Thymus (tissue), 11 donors: Measurements from ENCODE around the gene TRIM26. TPM values are rescaled to one million over a fixed set of nuclear protein-coding genes. Genes with fewer than 3 reads are reported as not detected.

Experiments used
- DNase-seq, 9 donors: peaks; one replicate each; pipeline ENCODE4 v3.0.0-alpha.2; 2013; ENCODE audit warnings: low spot score in 9 of 9, low read depth in 6 of 9, missing footprints in 1 of 9
- H3K27ac ChIP-seq, 2 donors: one replicate each; pipeline ENCODE4 v1.5.1; 2013; ENCODE audit warnings: control low read depth in 1 of 2, low read depth in 1 of 2, low read length in 1 of 2, mild to moderate bottlenecking in 1 of 2, moderate library complexity in 1 of 2
- H3K27me3 ChIP-seq, 2 donors: one replicate each; pipeline ENCODE4 v1.5.1; 2013; ENCODE audit warnings: low read length in 1 of 2; ENCODE audit not compliant: control insufficient read depth in 2 of 2, insufficient read depth in 1 of 2
- H3K36me3 ChIP-seq, 2 donors: one replicate each; pipeline ENCODE4 v1.5.1; 2013; ENCODE audit warnings: low read length in 1 of 2, mild to moderate bottlenecking in 1 of 2, moderate library complexity in 1 of 2; ENCODE audit not compliant: control insufficient read depth in 2 of 2, insufficient read depth in 2 of 2
- H3K4me1 ChIP-seq, 2 donors: one replicate each; pipeline ENCODE4 v1.5.1; 2013; ENCODE audit warnings: low read length in 2 of 2; ENCODE audit not compliant: control insufficient read depth in 2 of 2, insufficient read depth in 2 of 2
- H3K4me3 ChIP-seq, 2 donors: one replicate each; pipeline ENCODE4 v1.5.1; 2013; ENCODE audit warnings: low read length in 2 of 2, control low read depth in 1 of 2, mild to moderate bottlenecking in 1 of 2
- H3K9me3 ChIP-seq, 2 donors: one replicate each; pipeline ENCODE4 v1.5.1; 2013; ENCODE audit warnings: low read length in 1 of 2, mild to moderate bottlenecking in 1 of 2; ENCODE audit not compliant: control insufficient read depth in 2 of 2, insufficient read depth in 1 of 2
- WGBS: extraction: QIAGEN DNeasy Blood & Tissue Kit; methylation state at CpG from one replicate; pipeline ENCODE4 v1.1.7; 2013; 5-methylcytosine and 5-hydroxymethylcytosine counted together
- polyA plus RNA-seq: library from polyadenylated mRNA; stranded (reverse); fragments of 200-250 nt; gene quantifications from one replicate; pipeline ENCODE4 v1.2.3, GENCODE V29; 2013
- total RNA-seq: library from RNA; stranded (reverse); fragments of 120-200 nt; gene quantifications from one replicate; pipeline ENCODE4 v1.2.4, GENCODE V29; 2013
- donor health status: healthy.

The TRIM26 gene
- total and polyA plus RNA-seq, 2 donors = 19.7 to 31.3 TPM

GRCh38 chr6:30214657-30214982, 1.4 kb upstream of the TRIM26 start:
- 78% methylated on average over 14 of the region's 14 CpGs for WGBS
- H3K4me1 ChIP-seq = peaks cover 8 to 22% of the 10 kb centered on the region in 2 donors
- no peaks in the 10 kb centered on the region for H3K9me3 ChIP-seq
- DNase-seq = no peak
- H3K27me3 ChIP-seq = no peaks in the 10 kb centered on the region
- H3K36me3 ChIP-seq = no peaks in the 10 kb centered on the region
- H3K27ac ChIP-seq = no peak overlapping the region
- peak overlapping the region; percentile 75 to 85 for H3K4me3 ChIP-seq

GRCh38 chr6:30213957-30214656, 901 bp upstream of the TRIM26 start:
- no peaks in the 10 kb centered on the region for H3K9me3 ChIP-seq
- DNase-seq = peak; percentile 37 to 84 (median 60)
- H3K27ac ChIP-seq = peak overlapping the region; percentile 88 to 96
- peaks cover 8 to 19% of the 10 kb centered on the region in 2 donors for H3K4me1 ChIP-seq
- 2% methylated on average over 45 of the region's 45 CpGs for WGBS
- peak overlapping the region; percentile 75 to 85 for H3K4me3 ChIP-seq
- no peaks in the 10 kb centered on the region for H3K27me3 ChIP-seq
- peaks cover 0 to under 1% of the 10 kb centered on the region in 2 donors for H3K36me3 ChIP-seq

- no peaks in the 10 kb centered on the region for H3K9me3 ChIP-seq
- H3K4me1 ChIP-seq = peaks cover 8 to 18% of the 10 kb centered on the region in 2 donors
- no peaks in the 10 kb centered on the region for H3K27me3 ChIP-seq
- DNase-seq = no peak
- H3K27ac ChIP-seq = peak overlapping the region; percentile 88 to 96
- H3K36me3 ChIP-seq = peaks cover 0 to 3% of the 10 kb centered on the region in 2 donors
- peak overlapping the region; percentile 75 to 85 for H3K4me3 ChIP-seq
- under 1% methylated on average over 12 of the region's 12 CpGs for WGBS
These were observed 406 bp upstream of the TRIM26 start for GRCh38 chr6:30213667-30213956.

- no peaks in the 10 kb centered on the region for H3K9me3 ChIP-seq
- no peaks in the 10 kb centered on the region for H3K27me3 ChIP-seq
- H3K4me3 ChIP-seq = peak overlapping the region in 1 of 2 donors; percentile 2
- H3K36me3 ChIP-seq = peaks cover 0 to 3% of the 10 kb centered on the region in 2 donors
- H3K27ac ChIP-seq = no peak overlapping the region
- DNase-seq = no peak
- H3K4me1 ChIP-seq = peaks cover 8 to 24% of the 10 kb centered on the region in 2 donors
- whole genome bisulfite sequencing = 83% methylated on average over 3 of the region's 3 CpGs
These were observed 1.3 kb downstream of the TRIM26 start for GRCh38 chr6:30211899-30212298.

- Histone ChIP-seq H3K9me3 (no peaks in the 10 kb centered on the region), H3K4me3 (no peak overlapping the region), H3K36me3 (peaks cover 0 to 3% of the 10 kb centered on the region in 2 donors), H3K4me1 (peaks cover 8 to 24% of the 10 kb centered on the region in 2 donors), H3K27ac (no peak overlapping the region), H3K27me3 (no peaks in the 10 kb centered on the region)
- no peak for DNase-seq
- WGBS = 94% methylated on average over 2 of the region's 2 CpGs
These were observed 1.9 kb downstream of the TRIM26 start for GRCh38 chr6:30211306-30211705.

- H3K9me3 ChIP-seq = no peaks in the 10 kb centered on the region
- H3K36me3 ChIP-seq = peaks cover 0 to 3% of the 10 kb centered on the region in 2 donors
- H3K27ac ChIP-seq = peak overlapping the region in 1 of 2 donors; percentile 48
- WGBS = 97% methylated on average over 4 of the region's 4 CpGs
- no peak for DNase-seq
- H3K4me3 ChIP-seq = no peak overlapping the region
- peaks cover 7 to 13% of the 10 kb centered on the region in 2 donors for H3K4me1 ChIP-seq
- H3K27me3 ChIP-seq = no peaks in the 10 kb centered on the region
These were observed 5.4 kb downstream of the TRIM26 start for GRCh38 chr6:30207619-30208295.

- H3K27ac ChIP-seq = peak overlapping the region in 1 of 2 donors; percentile 57
- 93% methylated on average over 11 of the region's 11 CpGs for WGBS
- H3K27me3 ChIP-seq = no peaks in the 10 kb centered on the region
- no peak for DNase-seq
- peaks cover 4 to 13% of the 10 kb centered on the region in 2 donors for H3K4me1 ChIP-seq
- H3K4me3 ChIP-seq = no peak overlapping the region
- no peaks in the 10 kb centered on the region for H3K9me3 ChIP-seq
- peaks cover 3 to 6% of the 10 kb centered on the region in 2 donors for H3K36me3 ChIP-seq
These were observed 6.2 kb downstream of the TRIM26 start for GRCh38 chr6:30206799-30207618.

- peaks cover 3 to 6% of the 10 kb centered on the region in 2 donors for H3K36me3 ChIP-seq
- no peak overlapping the region for H3K27ac ChIP-seq
- peaks cover 0 to 9% of the 10 kb centered on the region in 2 donors for H3K4me1 ChIP-seq
- DNase-seq = no peak
- no peaks in the 10 kb centered on the region for H3K27me3 ChIP-seq
- no peaks in the 10 kb centered on the region for H3K9me3 ChIP-seq
- 90% methylated on average over 7 of the region's 7 CpGs for WGBS
- H3K4me3 ChIP-seq = no peak overlapping the region
These were observed 7.1 kb downstream of the TRIM26 start for GRCh38 chr6:30206152-30206551.

- no peak for DNase-seq
- 98% methylated on average over 1 of the region's 1 CpG for WGBS
- Histone ChIP-seq H3K4me1 (peaks cover 2 to 6% of the 10 kb centered on the region in 2 donors), H3K27me3 (no peaks in the 10 kb centered on the region), H3K4me3 (no peak overlapping the region), H3K27ac (no peak overlapping the region), H3K36me3 (peaks cover 13 to 18% of the 10 kb centered on the region in 2 donors), H3K9me3 (no peaks in the 10 kb centered on the region)
These were observed 9.1 kb downstream of the TRIM26 start for GRCh38 chr6:30204116-30204515.
